Mononuclear cell (primary cell): ENCODE data around the gene PARD3B. TPM values are rescaled to one million over a fixed set of nuclear protein-coding genes. Genes with fewer than 3 reads are reported as not detected.

Experiments
- H3K27me3 ChIP-seq: 2 replicates; pipeline ENCODE4 v1.6.0; 2011; ENCODE audit warnings: low read length, control low read depth; ENCODE audit not compliant: insufficient read depth
- H3K4me1 ChIP-seq: 2 replicates; pipeline ENCODE4 v1.5.1; 2011; ENCODE audit warnings: mild to moderate bottlenecking, low read length, control low read depth; ENCODE audit not compliant: insufficient read depth
- H3K4me3 ChIP-seq: 2 replicates; pipeline ENCODE4 v1.5.1; 2011; ENCODE audit warnings: mild to moderate bottlenecking, low read length, moderate library complexity
- H3K9me3 ChIP-seq: 2 replicates; pipeline ENCODE4 v1.5.1; 2011; ENCODE audit warnings: low read depth, mild to moderate bottlenecking, control low read depth, low read length
- total RNA-seq: library from RNA; depleted of rRNA; stranded (reverse); fragments of >200 nt; gene quantifications from one replicate; pipeline ENCODE4 v1.2.3, GENCODE V29; 2012

The PARD3B gene
- total RNA-seq, 1 donor: 0.94 TPM

DNA sequence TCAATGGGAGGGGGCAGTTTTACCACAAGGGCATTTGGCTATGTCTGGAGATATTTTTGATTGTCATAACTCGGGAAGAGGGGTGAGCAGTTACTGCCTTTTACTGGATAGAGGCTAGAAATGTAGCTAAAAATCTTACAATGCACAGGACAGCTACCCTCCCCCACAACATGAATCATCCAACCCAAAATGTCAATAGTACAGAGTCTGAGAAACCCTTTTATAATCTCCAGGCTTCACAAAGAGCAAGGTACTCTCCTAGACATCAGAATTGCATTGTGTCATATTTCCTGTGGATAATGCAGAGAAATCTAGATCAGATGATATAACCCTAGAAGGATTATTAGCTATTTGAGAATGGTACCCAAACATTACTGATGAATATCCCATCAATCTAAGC is 859.9 kb downstream of the PARD3B start:
- H3K4me3 ChIP-seq: no peak overlapping the region
- no peaks in the 10 kb centered on the region for H3K27me3 ChIP-seq
- H3K4me1 ChIP-seq: no peaks in the 10 kb centered on the region
- no peaks in the 10 kb centered on the region for H3K9me3 ChIP-seq

- Histone ChIP-seq H3K27me3 (no peaks in the 10 kb centered on the region), H3K4me1 (no peaks in the 10 kb centered on the region), H3K9me3 (no peaks in the 10 kb centered on the region), H3K4me3 (no peak overlapping the region)
These were observed 860.5 kb downstream of the PARD3B start for GRCh38 chr2:205405752-205406151.

- no peaks in the 10 kb centered on the region for H3K27me3 ChIP-seq
- no peaks in the 10 kb centered on the region for H3K4me1 ChIP-seq
- no peak overlapping the region for H3K4me3 ChIP-seq
- H3K9me3 ChIP-seq: no peaks in the 10 kb centered on the region
These were observed 862.7 kb downstream of the PARD3B start for GRCh38 chr2:205407984-205408383.

DNA sequence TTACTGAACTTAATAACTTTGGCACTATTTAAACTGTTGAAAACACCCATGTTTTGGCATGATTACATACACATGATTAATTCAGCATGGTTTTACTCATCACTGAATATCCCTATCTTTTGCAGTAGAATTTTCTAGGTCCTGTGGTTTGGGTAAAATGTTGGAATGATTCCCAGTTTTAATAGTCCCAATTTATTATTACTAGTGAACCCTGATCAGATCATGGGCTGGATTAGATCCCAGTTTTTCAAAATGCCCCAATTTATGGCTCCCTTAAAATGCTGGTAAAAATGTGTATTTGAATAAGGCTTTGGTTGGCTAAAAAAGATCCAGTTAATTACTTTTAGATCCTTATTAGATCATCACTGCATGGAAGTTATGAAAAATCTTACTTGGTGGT is 863.4 kb downstream of the PARD3B start:
- Histone ChIP-seq H3K4me3 (no peak overlapping the region), H3K4me1 (no peaks in the 10 kb centered on the region), H3K9me3 (no peaks in the 10 kb centered on the region)

GRCh38 chr2:205409411-205409810 is 864.1 kb downstream of the PARD3B start:
- Histone ChIP-seq H3K4me1 (no peaks in the 10 kb centered on the region), H3K27me3 (no peaks in the 10 kb centered on the region), H3K9me3 (no peaks in the 10 kb centered on the region), H3K4me3 (no peak overlapping the region)

More for the DNA sequence above, 863.4 kb downstream of the PARD3B start:
- H3K27me3 ChIP-seq: no peaks in the 10 kb centered on the region

DNA sequence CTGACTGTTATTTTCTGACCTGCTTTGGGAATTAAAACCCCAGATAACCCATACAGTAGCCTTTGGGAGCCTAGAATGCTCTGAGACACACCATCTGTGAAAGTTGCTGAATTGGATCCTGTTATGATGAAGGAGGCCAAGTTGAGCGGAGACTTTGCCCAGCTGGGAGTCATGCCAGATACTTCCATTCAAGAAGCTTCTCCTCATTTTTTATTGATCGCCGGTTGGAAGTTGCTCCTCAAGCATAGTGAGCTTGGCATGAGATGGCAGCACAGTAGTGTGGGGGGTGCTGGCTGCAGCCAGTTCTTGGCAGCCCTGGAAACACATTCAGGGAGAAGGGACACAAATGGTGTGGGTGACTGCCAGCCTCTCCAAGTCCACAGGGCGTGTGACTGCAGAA is 866.3 kb downstream of the PARD3B start:
- no peaks in the 10 kb centered on the region for H3K27me3 ChIP-seq
- H3K4me1 ChIP-seq: no peaks in the 10 kb centered on the region
- H3K4me3 ChIP-seq: no peak overlapping the region
- H3K9me3 ChIP-seq: no peaks in the 10 kb centered on the region

DNA sequence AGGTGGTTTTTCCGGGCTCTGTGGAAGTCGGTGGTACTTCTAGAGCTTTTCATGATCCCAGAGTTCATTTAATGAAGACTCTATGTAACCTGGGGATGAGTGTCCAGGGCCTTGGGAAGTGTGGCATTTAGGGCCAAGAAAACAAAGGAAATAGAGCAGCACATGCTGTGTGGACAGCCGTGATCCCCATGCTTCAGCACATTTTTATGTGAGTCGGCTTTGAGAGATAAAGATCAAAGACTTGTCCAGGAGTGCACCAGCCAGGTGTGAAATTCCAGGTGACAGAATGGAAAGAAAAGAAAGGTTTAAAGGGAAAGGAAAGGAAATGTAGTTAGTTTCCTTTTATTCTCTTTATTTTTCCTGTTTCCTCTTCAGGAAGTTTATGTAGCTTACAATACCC is 879.1 kb downstream of the PARD3B start:
- no peaks in the 10 kb centered on the region for H3K4me1 ChIP-seq
- no peak overlapping the region for H3K4me3 ChIP-seq
- H3K9me3 ChIP-seq: no peaks in the 10 kb centered on the region
- no peaks in the 10 kb centered on the region for H3K27me3 ChIP-seq

DNA sequence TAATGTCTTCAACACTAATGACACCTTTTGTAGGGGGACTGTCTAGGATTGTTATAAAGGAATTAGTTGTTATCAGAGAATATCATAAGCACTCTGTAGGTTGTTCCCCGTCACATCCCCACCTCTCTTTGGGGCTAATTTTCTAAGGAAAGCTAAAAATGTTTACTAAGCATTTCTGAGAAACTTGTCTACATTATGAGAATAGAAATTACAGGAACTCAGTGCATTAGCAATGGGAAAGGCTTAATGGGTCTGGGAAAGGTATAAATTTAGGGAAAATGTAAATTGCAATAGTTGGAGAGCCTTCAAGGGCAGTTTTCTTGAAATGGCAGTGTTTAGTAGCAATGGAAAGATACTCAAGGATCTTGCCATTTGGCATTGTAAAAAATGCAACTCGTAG is 879.8 kb downstream of the PARD3B start:
- no peaks in the 10 kb centered on the region for H3K27me3 ChIP-seq
- no peaks in the 10 kb centered on the region for H3K4me1 ChIP-seq
- H3K9me3 ChIP-seq: no peaks in the 10 kb centered on the region
- no peak overlapping the region for H3K4me3 ChIP-seq

DNA sequence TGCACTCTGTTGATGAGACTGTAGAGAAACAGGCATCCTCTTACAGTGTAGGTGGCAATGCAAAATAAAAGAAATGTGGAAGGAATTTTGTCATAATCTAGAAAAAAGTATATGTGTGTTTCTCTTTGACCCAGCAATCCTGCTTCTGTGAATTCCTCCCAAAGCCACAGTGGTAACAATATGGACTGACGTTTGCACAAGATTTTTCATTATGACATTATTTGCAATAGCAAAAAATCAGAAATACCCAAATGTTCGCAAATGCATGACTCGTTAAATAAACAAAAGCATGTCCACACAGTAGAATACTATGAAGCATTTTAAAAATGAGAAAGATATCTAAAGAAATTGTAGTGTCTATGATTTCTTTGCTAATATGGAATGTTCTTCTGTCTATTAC is 881.8 kb downstream of the PARD3B start:
- H3K9me3 ChIP-seq: no peaks in the 10 kb centered on the region
- H3K27me3 ChIP-seq: no peaks in the 10 kb centered on the region

DNA sequence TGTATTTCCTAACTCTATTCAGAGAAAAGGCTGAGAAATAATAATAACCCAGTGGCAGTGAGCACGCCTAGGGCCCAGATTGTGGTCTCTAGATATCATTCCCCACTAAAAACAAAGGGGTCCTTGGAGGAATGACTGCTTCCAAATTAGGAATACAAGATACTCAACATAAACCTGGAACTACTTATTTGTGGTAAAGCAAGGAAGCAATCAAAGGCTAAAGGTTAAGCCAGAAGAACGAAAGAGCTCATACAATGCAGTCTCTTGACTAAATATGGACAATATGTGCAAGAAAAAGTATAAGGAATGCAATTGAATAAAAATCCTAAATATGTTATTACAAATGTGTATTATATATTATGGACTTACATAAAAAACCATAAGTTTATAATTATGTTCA is 883.5 kb downstream of the PARD3B start:
- no peaks in the 10 kb centered on the region for H3K4me1 ChIP-seq

More for the DNA sequence above, 881.8 kb downstream of the PARD3B start:
- H3K4me1 ChIP-seq: no peaks in the 10 kb centered on the region
- H3K4me3 ChIP-seq: no peak overlapping the region

GRCh38 chr2:205435970-205436369 is 890.7 kb downstream of the PARD3B start:
- Histone ChIP-seq H3K27me3 (no peaks in the 10 kb centered on the region), H3K9me3 (no peaks in the 10 kb centered on the region), H3K4me1 (no peaks in the 10 kb centered on the region), H3K4me3 (no peak overlapping the region)

More for the DNA sequence above, 883.5 kb downstream of the PARD3B start:
- Histone ChIP-seq H3K27me3 (no peaks in the 10 kb centered on the region), H3K4me3 (no peak overlapping the region), H3K9me3 (no peaks in the 10 kb centered on the region)

- Histone ChIP-seq H3K9me3 (no peaks in the 10 kb centered on the region), H3K27me3 (no peaks in the 10 kb centered on the region), H3K4me3 (no peak overlapping the region), H3K4me1 (no peaks in the 10 kb centered on the region)
These were observed 893.0 kb downstream of the PARD3B start for GRCh38 chr2:205438241-205438640.

DNA sequence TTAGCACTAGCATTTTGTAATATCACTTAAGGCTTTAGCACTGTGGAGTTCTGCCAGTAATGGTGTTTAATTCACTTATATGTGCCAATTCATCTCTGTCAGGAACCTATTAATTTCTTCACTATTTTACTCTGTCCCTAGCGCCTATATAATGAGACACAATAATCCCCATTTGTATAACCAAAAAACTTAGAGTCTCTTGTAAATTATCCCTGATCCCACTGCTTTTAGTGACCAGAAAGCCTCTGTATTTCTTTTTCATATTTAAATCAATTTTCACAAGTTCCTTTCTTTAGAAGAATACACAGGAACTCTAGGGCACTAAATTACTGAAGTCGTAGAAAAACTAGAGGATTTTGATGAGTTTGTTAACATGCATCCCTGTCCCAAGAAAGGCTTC is 894.3 kb downstream of the PARD3B start:
- H3K4me3 ChIP-seq: no peak overlapping the region
- H3K9me3 ChIP-seq: no peaks in the 10 kb centered on the region
- H3K27me3 ChIP-seq: no peaks in the 10 kb centered on the region
- H3K4me1 ChIP-seq: no peaks in the 10 kb centered on the region

DNA sequence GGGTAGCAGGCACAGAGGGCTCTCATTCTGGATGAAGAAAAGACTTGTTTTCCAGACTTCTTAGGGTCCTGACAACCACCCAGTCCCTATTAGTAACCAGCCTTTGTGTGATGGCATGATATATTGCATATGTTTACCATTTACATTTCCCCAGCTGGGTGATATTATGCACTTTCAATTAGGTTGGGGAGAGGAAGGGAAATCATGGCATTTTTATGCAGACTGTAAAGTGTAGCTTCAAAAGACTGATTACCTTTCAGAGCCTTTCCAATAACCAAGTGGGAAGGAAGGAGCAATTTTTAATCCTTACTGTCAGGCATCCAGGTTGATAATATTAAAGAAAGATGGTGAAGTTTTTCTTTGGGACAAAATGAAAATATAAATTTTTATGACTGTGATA is 896.2 kb downstream of the PARD3B start:
- H3K9me3 ChIP-seq: no peaks in the 10 kb centered on the region
- no peak overlapping the region for H3K4me3 ChIP-seq
- no peaks in the 10 kb centered on the region for H3K27me3 ChIP-seq
- H3K4me1 ChIP-seq: no peaks in the 10 kb centered on the region

- Histone ChIP-seq H3K4me3 (no peak overlapping the region), H3K9me3 (no peaks in the 10 kb centered on the region), H3K4me1 (no peaks in the 10 kb centered on the region), H3K27me3 (no peaks in the 10 kb centered on the region)
These were observed 902.9 kb downstream of the PARD3B start for GRCh38 chr2:205448189-205448588.

- no peaks in the 10 kb centered on the region for H3K27me3 ChIP-seq
- H3K4me1 ChIP-seq: no peaks in the 10 kb centered on the region
- H3K4me3 ChIP-seq: no peak overlapping the region
- no peaks in the 10 kb centered on the region for H3K9me3 ChIP-seq
These were observed 906.7 kb downstream of the PARD3B start for GRCh38 chr2:205451901-205452512.
